Heart left ventricle (tissue), 16 donors: ENCODE measurements around the gene PGAP1. TPM values are rescaled to one million over a fixed set of nuclear protein-coding genes. Genes with fewer than 3 reads are reported as not detected.
"Not testable (repeated sequence)": the region's sequence is repeated elsewhere in the genome, so short reads cannot be mapped to it uniquely, and the experiment has no call there.

Experiments used
- ATAC-seq, 4 donors: fragments of 200-7000 bp; cut with Tn5 transposase; one replicate each; pipeline ENCODE4 v1.9.1; 2020 to 2022; ENCODE audit warnings: moderate library complexity in 4 of 4, mild to moderate bottlenecking in 3 of 4, moderate number of reproducible peaks in 1 of 4
- DNase-seq, 5 donors: peaks; one replicate each; pipeline ENCODE4 v3.0.0-alpha.2; 2020
- H3K27ac ChIP-seq, 12 donors: fragments of 200-600 bp; sonication (generic) in 4 of 12; one replicate each; pipeline versions ENCODE4 v1.5.0 to v1.8.0; 2016 to 2022; ENCODE audit warnings: mild to moderate bottlenecking in 2 of 12
- H3K27me3 ChIP-seq, 9 donors: fragments of 200-600 bp; sonication (generic) in 2 of 9; one replicate each; pipeline versions ENCODE4 v1.5.1 to v1.8.0; 2016 to 2022; ENCODE audit warnings: mild to moderate bottlenecking in 3 of 9
- H3K36me3 ChIP-seq, 9 donors: fragments of 200-600 bp; sonication (generic) in 2 of 9; one replicate each; pipeline versions ENCODE4 v1.5.0 to v1.8.0; 2018 to 2022; ENCODE audit warnings: mild to moderate bottlenecking in 2 of 9
- H3K4me1 ChIP-seq, 12 donors: fragments of 200-600 bp; sonication (generic) in 4 of 12; one replicate each; pipeline versions ENCODE4 v1.5.0 to v1.8.0; 2016 to 2022; ENCODE audit warnings: mild to moderate bottlenecking in 3 of 12
- H3K4me3 ChIP-seq, 12 donors: fragments of 200-600 bp; sonication (generic) in 4 of 12; one replicate each; pipeline versions ENCODE4 v1.5.0 to v1.8.0; 2017 to 2022; ENCODE audit warnings: mild to moderate bottlenecking in 9 of 12, moderate library complexity in 4 of 12
- H3K9me3 ChIP-seq, 12 donors: fragments of 200-600 bp; sonication (generic) in 4 of 12; one replicate each; pipeline versions ENCODE4 v1.5.0 to v1.8.0; 2016 to 2022; ENCODE audit warnings: mild to moderate bottlenecking in 1 of 12
- CTCF ChIP-seq, 12 donors: fragments of 200-600 bp; sonication (generic) in 4 of 12; IDR thresholded peaks; one replicate each; pipeline versions ENCODE4 v1.5.0 to v1.8.0; 2018 to 2022; ENCODE audit warnings: antibody characterized with exemption in 12 of 12, mild to moderate bottlenecking in 5 of 12
- POLR2A ChIP-seq, 2 donors: fragments of 450-650 bp; IDR thresholded peaks; one replicate each; pipeline ENCODE4 v1.6.1; 2017; ENCODE audit warnings: antibody characterized with exemption in 2 of 2, mild to moderate bottlenecking in 2 of 2, moderate library complexity in 2 of 2
- WGBS, 4 donors: extraction: QIAGEN DNeasy Blood & Tissue Kit in 2 of 4; methylation state at CpG; one replicate each; pipeline versions ENCODE4 v1.1.5 to v1.1.7; 2013 to 2018; 5-methylcytosine and 5-hydroxymethylcytosine counted together
- intact Hi-C, 10 donors: fragments of 100-400 bp; cut with DNase I; formaldehyde crosslinking; loops; one replicate each; pipeline versions ENCODE4 v1.11.1 to v1.14.2; 2022
- polyA plus RNA-seq, 2 donors: library from polyadenylated mRNA; stranded (reverse); fragments of 200-250 nt; gene quantifications; one replicate each; pipeline ENCODE4 v1.2.3, GENCODE V29; 2013
- total RNA-seq, 9 donors: library from RNA; depleted of rRNA in 2 of 9; stranded (reverse); fragments of >200 nt in 2 of 9; fragmentation: NEBNext Ultra II Directional in 3 of 9; extraction: Animal tissue kit (Norgen Biotek cat#: 25700) in 3 of 9; gene quantifications; one replicate each; pipeline versions ENCODE4 v1.1.0 to v1.2.4, GENCODE V29; 2016 to 2023
- donor health status: ischemic (EF 13 %, LVEDD 7.1; RV severe dilation, severe dysfunction).
- donor health status: healthy with polysubstance abuse.
- donor health status: DM: no; HTN: yes; CAD: no.
- donor health status: DM: no; HTN: no; CAD: no.
- donor health status: ischemic (EF 25% LVEDD 6.9; RV normal size, moderate dysfunction).
- donor health status: ischemic (EF 25% LVEDD 5.7; RV mildly dilated, moderate dysfunction).
- donor health status: healthy.
- donor health status: DM: yes; HTN: yes; CAD: no.
- donor health status: ischemic (EF 35%, LVEDD 5.7; RV mildly dilated, moderate dysfunction).
- donor health status: nonischemic (EF 11% LVEDD 7.7; RV severe dilation, severe dysfunction).
- donor health status: DM: yes; HTN: yes; CAD: no.
- donor health status: PGD.
- donor health status: ischemic (EF 29% LVEDD 5.4; RV normal size, mild dysfunction).
- donor health status: nonischemic (EF 23%, LVEDD 6.1; RV moderate dilation, normal function).

Gene PGAP1
- total and polyA plus RNA-seq, 11 donors: 1.2 to 8.8 (median 5.2) TPM

- TF ChIP-seq POLR2A (IDR thresholded peaks at IDR 0.05): no peak
- TF ChIP-seq CTCF (IDR thresholded peaks at IDR 0.05): no peak
- Histone ChIP-seq H3K27ac (peak overlapping the region in 1 of 12 donors; percentile 51), H3K4me3 (no peak overlapping the region), H3K36me3 (peaks cover 0 to 61% (median 28%) of the 10 kb centered on the region in 9 donors), H3K27me3 (no peaks in the 10 kb centered on the region), H3K9me3 (peaks cover 0 to 9% (median 0%) of the 10 kb centered on the region in 12 donors), H3K4me1 (peaks cover 0 to 9% (median 0%) of the 10 kb centered on the region in 12 donors)
- intact Hi-C loops: no loop called here
- DNase-seq (no peak), ATAC-seq (no peak)
- 94 to 98% (median 97%) methylated on average over 3 of the region's 3 CpGs for WGBS, 4 donors
Observed at GRCh38 chr2:196915507-196916189, 10.9 kb downstream of the PGAP1 start.

GRCh38 chr2:196914867-196915460 is 11.5 kb downstream of the PGAP1 start:
- intact Hi-C loops: no loop called here

GRCh38 chr2:196913691-196914090 is 12.8 kb downstream of the PGAP1 start:
- no peak for TF ChIP-seq CTCF (IDR thresholded peaks at IDR 0.05)
- TF ChIP-seq POLR2A (IDR thresholded peaks at IDR 0.05): no peak
- 94 to 100% (median 97%) methylated on average over 1 of the region's 1 CpG for WGBS, 4 donors
- no peak for DNase-seq
- H3K27ac ChIP-seq: no peak overlapping the region
- H3K4me3 ChIP-seq: no peak overlapping the region
- intact Hi-C loops: no loop called here
- ATAC-seq: no peak
- H3K27me3 ChIP-seq: no peaks in the 10 kb centered on the region
- peaks cover 0 to 9% (median 0%) of the 10 kb centered on the region in 12 donors for H3K4me1 ChIP-seq
- peaks cover 0 to 56% (median 23%) of the 10 kb centered on the region in 9 donors for H3K36me3 ChIP-seq
- peaks cover 0 to 9% (median 0%) of the 10 kb centered on the region in 12 donors for H3K9me3 ChIP-seq

More at GRCh38 chr2:196914867-196915460, 11.5 kb downstream of the PGAP1 start:
- no peak overlapping the region for H3K4me3 ChIP-seq
- peak overlapping the region in 1 of 12 donors; percentile 51 for H3K27ac ChIP-seq
- peaks cover 0 to 61% (median 28%) of the 10 kb centered on the region in 9 donors for H3K36me3 ChIP-seq
- WGBS, 4 donors: 92 to 96% (median 94%) methylated on average over 4 of the region's 4 CpGs
- DNase-seq (no peak), ATAC-seq (no peak)
- TF ChIP-seq POLR2A (IDR thresholded peaks at IDR 0.05) (no peak), CTCF (IDR thresholded peaks at IDR 0.05) (no peak)
- peaks cover 0 to 9% (median 0%) of the 10 kb centered on the region in 12 donors for H3K4me1 ChIP-seq
- H3K27me3 ChIP-seq: no peaks in the 10 kb centered on the region
- peaks cover 0 to 9% (median 0%) of the 10 kb centered on the region in 12 donors for H3K9me3 ChIP-seq

- peaks cover 0 to 26% (median 15%) of the 10 kb centered on the region in 9 donors for H3K36me3 ChIP-seq
- H3K27ac ChIP-seq, DNase-seq, H3K27me3 ChIP-seq, ATAC-seq, H3K4me3 ChIP-seq, H3K4me1 ChIP-seq, intact Hi-C loops, H3K9me3 ChIP-seq: not testable (repeated sequence)
- 84 to 95% (median 87%) methylated on average over 8 to 11 of the region's 15 CpGs for WGBS, 4 donors
Observed at GRCh38 chr2:196905365-196905764, 21.1 kb downstream of the PGAP1 start.
